Measurements from ENCODE around the gene MZF1. TPM values are rescaled to one million over a fixed set of nuclear protein-coding genes. Genes with fewer than 3 reads are reported as not detected.
A peak's percentile ranks its signal among the peaks of the same experiment; 100 is the strongest.

The MZF1 gene
- total and polyA plus RNA-seq, 10 of the 15 experiments (the other 5 are each of a cell fraction or from before 2014, with no cell fraction given), result 0.38 to 14.7 (median 7.2) TPM

GRCh38 chr19:58543826-58544590 is 29.1 kb downstream of the MZF1 start, which contains the start of gene TRIM28 (continued):
- TF ChIP-seq ZBTB11 (CRISPR knock-in tag; IDR thresholded peaks at IDR 0.05) (no peak), CEBPZ (IDR thresholded peaks at IDR 0.05; ENCODE audit: low read depth, low read length) (no peak), TCF7 (IDR thresholded peaks at IDR 0.05; ENCODE audit: borderline replicate concordance) (no peak), HCFC1 (IDR thresholded peaks at IDR 0.05; ENCODE audit: low read length) (no peak; the same call in 1 of the 2 replicates), CHD2 (IDR thresholded peaks at IDR 0.05; ENCODE audit: borderline replicate concordance, low read depth, low read length) (peak; percentile 81), HDAC2 (IDR thresholded peaks at IDR 0.05) (no peak), RUNX3 (IDR thresholded peaks at IDR 0.05; ENCODE audit: low read length) (peak; percentile 60), RAD21 (IDR thresholded peaks at IDR 0.05; ENCODE audit: insufficient read depth, low read depth, low read length) (no peak), NR2C1 (IDR thresholded peaks at IDR 0.05) (no peak), TBL1XR1 (IDR thresholded peaks at IDR 0.05; ENCODE audit: low read depth, low read length) (no peak), NRF1 (conservative IDR thresholded peaks at IDR 0.05; ENCODE audit: low read depth, low read length) (peak; percentile 78), CREB1 (IDR thresholded peaks at IDR 0.05; ENCODE audit: low read depth) (peak; percentile 94), HDAC6 (IDR thresholded peaks at IDR 0.05; ENCODE audit: unreplicated experiment) (no peak), SREBF2 (IDR thresholded peaks at IDR 0.05; ENCODE audit: low read length) (no peak), NKRF (conservative IDR thresholded peaks at IDR 0.05) (no peak; the same call in none of the 2 replicates), KLF5 (IDR thresholded peaks at IDR 0.05; ENCODE audit: partially characterized antibody) (peak; percentile 70), TARDBP (IDR thresholded peaks at IDR 0.05; ENCODE audit: borderline replicate concordance) (no peak), EP300 (IDR thresholded peaks at IDR 0.05; ENCODE audit: borderline replicate concordance in 1 of 2, control insufficient read depth in 1 of 2, low read depth in 2 of 2, low read length in 2 of 2) (peak in 1 of 2 experiments; percentile 39; a peak in 1 of 4 replicates), NBN (IDR thresholded peaks at IDR 0.05) (peak; percentile 100), CBFB (IDR thresholded peaks at IDR 0.05; ENCODE audit: low read depth) (peak; percentile 52; the same call in 1 of the 2 replicates), ETV6 (conservative IDR thresholded peaks at IDR 0.05 in 1 of 2, IDR thresholded peaks at IDR 0.05 in 1 of 2; ENCODE audit: borderline replicate concordance in 1 of 2, low read depth in 1 of 2) (no peak), ZNF207 (IDR thresholded peaks at IDR 0.05; ENCODE audit: borderline replicate concordance) (no peak; the same call in 1 of the 2 replicates)
